GM21529 (cell line): ENCODE measurements around the gene KLHL1.

Experiments
- ATAC-seq: cut with Tn5 transposase; IDR thresholded peaks from one replicate; pipeline ENCODE4 v1.9.1; 2021; ENCODE audit not compliant: unreplicated experiment

The KLHL1 gene

GRCh38 chr13:70022646-70023045 is 85.6 kb downstream of the KLHL1 start:
- no peak for ATAC-seq

DNA sequence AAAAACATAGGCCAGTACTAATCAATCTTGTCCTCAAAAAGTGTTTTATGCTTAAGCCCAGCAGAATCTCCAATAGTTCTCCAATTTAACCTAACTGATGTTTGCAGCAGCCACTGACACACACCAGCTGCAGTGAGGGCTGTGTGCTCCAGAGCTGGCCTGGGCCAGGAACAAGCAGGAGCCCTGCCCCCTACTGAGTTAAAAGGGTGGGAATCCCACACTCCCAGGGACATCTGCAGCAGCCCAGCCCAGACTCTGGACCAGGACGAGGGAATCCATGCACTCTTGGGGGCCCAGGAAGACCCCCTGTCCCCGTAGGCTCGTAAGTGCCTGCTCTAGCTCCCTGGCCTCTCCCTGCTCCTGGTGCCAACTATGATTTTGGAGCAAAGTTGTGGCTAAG is 92.1 kb downstream of the KLHL1 start:
- no peak for ATAC-seq

GRCh38 chr13:70014337-70014736 is 93.9 kb downstream of the KLHL1 start:
- no peak for ATAC-seq

DNA sequence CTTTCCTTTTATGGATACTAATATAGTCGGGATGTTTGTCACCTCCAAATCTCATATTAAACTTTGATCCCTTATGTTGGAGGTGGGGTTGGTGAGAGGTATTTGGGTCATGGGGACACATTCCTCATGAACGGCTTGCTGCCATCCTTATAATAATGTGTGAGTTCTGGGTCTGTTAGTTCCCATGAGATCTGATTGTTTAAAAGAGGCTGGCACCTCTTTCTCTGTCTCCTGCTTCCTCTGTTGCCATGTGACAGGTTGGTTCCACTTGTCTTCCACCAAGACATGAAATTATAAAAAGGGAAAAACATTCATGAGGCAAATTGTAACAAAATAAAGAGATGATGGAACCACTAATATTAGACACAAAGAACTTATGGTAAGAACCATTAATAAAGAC is 108.4 kb downstream of the KLHL1 start:
- ATAC-seq, result no peak

- ATAC-seq, result no peak
These were observed 111.2 kb downstream of the KLHL1 start for GRCh38 chr13:69997061-69997460.

GRCh38 chr13:69980799-69981198 is 127.5 kb downstream of the KLHL1 start:
- ATAC-seq, result no peak

DNA sequence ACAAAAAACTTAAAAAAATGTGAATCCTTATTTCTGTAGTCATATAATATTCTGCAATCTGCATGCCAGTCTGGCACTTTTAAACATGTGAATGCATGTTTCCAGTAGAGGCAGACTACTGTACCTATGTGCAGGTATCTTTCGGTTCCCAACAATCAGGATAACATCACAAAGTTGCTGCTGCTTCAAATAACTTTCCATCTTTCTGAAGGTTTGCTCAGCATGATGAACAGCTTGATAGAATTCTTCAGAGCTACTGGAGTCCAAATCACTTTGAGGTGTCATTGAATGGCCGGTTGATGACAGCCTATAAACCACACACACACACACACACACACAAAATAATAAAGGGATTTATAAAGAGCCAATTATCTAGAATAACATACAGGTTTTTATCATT is 132.8 kb downstream of the KLHL1 start:
- no peak for ATAC-seq

- ATAC-seq, result no peak
These were observed 137.7 kb downstream of the KLHL1 start for GRCh38 chr13:69970520-69970919.

DNA sequence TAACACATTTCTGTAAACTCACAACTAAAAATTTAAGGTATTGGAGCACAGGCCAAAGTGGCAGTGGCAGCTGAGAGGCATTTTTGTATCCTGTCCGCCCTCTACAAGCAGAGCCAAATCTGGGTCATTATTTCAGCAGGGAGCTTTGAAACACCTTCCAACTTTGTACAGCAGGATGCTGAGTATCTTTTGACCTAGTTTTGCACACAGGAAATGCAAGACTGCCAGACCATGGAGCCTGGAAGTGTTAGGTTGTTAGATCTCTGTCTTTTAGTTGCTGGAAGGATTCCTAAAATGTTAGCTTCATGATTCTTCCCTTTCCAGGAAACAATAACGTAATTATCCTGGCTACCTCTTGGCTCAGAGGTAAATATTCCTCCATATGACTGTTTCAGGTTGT is 149.2 kb downstream of the KLHL1 start:
- ATAC-seq, result no peak

DNA sequence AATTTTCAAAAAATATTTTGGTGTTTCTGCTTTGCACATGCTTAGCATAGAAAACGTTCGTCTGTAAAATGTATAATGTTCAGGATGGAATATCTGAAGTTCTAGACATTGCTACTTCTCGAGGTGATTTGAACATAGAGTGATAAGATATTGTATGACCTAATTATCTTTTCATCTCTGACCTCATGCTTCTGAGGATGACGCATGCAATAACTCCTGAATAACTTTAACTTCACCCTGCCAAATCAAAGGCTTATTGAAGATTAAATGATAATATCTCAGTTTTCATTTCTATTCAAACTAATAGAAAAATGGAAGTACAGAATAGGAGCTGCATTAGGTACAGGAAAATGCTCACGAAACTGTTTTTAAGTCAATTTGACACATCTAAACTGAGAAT is 151.4 kb downstream of the KLHL1 start:
- no peak for ATAC-seq

DNA sequence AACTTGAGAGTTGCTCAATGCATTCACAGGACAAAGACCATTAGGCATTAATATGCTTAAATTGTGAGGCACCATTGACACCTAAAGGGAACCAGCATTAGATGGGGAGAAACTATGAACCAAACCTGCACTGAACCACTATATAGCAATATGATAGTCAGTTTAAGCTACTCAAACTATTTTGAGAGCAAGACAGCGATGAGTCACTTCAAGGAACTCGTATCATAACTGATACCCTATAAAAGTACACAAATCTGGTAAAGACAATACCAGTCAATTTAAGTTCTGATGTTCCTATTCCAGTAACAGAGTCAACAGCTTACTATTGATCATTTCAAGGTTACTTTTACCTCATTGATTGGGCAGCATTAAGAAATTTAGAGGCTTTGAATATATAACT is 151.9 kb downstream of the KLHL1 start:
- no peak for ATAC-seq

DNA sequence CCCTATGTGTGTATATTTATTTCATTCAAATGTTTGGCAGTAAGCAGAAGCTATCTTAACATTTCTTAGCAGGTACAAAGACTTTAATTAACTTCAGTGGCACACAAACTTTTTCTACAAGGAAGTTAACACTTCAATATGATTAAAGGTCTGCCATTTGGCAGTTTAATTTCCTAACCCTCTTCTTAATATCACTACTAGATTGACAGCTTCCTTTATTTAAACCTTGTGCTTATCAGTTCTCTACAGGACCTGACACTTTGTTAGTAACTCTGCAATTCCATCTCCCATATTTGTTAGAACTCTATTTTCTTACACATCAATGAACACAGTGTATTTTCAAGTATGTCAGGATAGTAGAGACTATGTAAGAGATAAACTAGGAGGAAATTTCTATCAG is 153.0 kb downstream of the KLHL1 start:
- no peak for ATAC-seq

GRCh38 chr13:69951412-69951811 is 156.8 kb downstream of the KLHL1 start:
- ATAC-seq, result no peak

DNA sequence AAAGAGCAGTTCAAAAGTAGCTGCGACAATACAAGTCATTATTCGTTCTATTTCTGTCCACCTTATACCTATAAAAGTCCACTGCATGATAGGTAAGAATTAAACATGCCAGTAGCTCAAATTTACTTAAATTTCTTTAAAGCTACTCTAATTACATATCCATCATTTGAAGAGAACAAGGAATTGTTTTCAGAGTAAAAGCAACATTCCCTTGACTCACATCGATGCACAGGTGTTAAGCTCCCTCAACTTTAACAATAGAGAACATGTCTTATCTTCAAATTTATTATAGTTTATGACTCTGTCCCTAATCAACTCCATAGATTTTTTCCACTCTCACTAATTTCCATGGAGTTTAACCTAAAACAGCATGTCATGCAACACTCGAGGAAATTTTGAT is 158.1 kb downstream of the KLHL1 start:
- ATAC-seq, result no peak

- ATAC-seq, result peak; percentile 95
These were observed 160.2 kb downstream of the KLHL1 start for GRCh38 chr13:69948016-69948415.

DNA sequence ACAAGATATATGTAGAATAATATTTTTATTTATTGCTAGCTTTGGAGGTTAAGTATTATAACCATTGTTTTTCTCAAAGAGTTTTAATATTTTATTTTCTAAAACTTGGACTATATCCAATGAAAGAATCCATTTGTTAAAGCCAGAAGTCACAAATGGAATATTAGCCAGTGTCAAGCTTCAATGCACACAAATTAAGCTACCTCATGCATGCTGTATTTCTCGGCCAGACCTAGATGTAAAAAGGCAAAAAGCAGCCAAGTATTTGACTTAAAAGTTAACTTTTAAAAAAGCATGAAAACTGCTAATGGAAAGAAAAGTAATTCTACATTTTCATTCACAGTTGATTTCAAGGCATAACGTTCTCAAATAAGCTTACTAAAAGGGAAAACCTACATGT is 160.7 kb downstream of the KLHL1 start:
- ATAC-seq, result peak; percentile 29

GRCh38 chr13:69946511-69946910 is 161.7 kb downstream of the KLHL1 start:
- ATAC-seq, result no peak

GRCh38 chr13:69935043-69935442 is 173.2 kb downstream of the KLHL1 start:
- ATAC-seq, result peak; percentile 78

- ATAC-seq, result no peak
These were observed 180.0 kb downstream of the KLHL1 start for GRCh38 chr13:69928262-69928661.

DNA sequence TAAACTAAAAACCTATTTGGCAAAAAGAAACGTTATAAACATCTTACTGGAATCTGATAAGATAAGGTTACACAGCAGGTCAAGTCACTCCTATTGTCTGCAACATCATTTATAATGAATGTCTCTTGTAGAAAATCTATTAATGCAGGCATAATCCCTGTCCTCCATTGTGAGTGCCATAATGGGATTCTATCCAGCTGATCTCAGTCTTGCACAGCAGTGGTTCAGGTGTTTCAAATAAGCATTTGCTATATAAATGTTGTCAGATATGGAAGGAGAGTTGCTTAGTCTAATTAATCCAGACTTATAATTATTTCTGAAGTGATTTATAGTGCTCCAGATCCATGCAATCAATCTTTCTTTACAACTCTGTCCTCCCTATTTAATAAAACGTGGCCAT is 187.1 kb downstream of the KLHL1 start:
- ATAC-seq, result no peak

DNA sequence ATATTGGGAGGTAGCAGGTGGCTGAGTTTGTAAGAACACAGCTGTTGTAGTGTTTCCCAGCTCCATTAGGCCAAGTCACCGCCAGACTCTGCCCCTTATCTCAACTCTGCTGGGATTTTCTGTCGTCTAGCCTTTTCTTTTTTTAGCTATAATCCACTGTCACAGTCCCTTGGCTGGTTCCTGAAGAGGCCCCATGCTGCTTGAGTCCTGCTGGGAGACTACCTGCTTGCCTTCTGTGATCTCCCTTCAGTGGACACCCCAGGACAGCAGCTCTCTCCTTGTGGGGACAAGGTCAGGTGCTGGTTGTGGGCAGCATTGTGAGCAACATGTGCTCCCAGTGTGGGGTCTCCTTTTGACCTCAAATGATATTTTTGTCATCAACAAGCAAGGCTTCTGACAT is 195.6 kb downstream of the KLHL1 start:
- no peak for ATAC-seq

- ATAC-seq, result no peak
These were observed 197.5 kb downstream of the KLHL1 start for GRCh38 chr13:69910800-69911199.

- no peak for ATAC-seq
These were observed 203.5 kb downstream of the KLHL1 start for GRCh38 chr13:69904784-69905183.

DNA sequence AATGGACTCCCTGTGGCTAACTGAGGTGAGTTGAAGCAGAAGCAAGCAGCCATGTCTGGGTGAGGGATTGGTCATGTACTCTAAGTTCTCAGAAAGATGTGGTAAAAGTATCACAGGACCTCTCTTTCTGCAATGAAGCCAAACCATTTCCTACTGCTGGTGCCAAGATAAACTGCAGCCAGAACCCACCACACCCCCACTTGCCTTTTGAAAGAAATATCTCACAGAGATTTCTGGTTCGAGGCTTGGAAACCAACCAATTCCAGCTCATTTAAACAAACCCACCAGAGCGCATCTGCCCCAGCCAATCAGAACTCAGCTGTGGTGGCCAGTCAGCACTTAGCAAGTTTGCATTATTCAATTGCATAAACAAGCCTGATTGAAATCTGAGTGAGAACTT is 205.2 kb downstream of the KLHL1 start:
- ATAC-seq, result no peak
